Measurements from ENCODE around the gene CAMK1D. TPM values are rescaled to one million over a fixed set of nuclear protein-coding genes. Genes with fewer than 3 reads are reported as not detected.

CAMK1D gene
- total and polyA plus RNA-seq, 2 of the 4 experiments (the other 2 are of a cell fraction): 5.0 to 5.3 TPM

DNA sequence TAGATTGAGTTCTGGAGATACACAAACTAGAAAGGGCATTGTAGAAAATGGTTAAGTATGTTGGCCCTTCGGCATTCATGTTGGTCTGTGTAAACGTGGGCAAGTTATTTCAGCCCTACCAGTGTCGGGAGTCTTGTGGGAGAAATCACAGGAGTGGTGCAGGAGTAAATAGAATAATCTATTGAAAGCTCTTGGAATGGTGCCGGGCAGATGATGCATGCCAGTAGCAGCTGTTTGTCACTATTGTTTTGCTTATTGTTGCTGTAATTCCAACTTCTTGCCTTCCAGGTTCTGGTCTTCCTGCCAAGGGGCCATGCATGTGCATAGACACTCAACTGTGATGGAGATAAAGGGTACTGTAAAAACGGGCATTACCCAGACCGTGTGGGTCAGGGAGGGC, 259.4 kb downstream of the CAMK1D start:
- Histone ChIP-seq H3K56ac (ENCODE audit: extremely low read depth, insufficient read depth, low read length) (no peak overlapping the region), H3K27me3 (ENCODE audit: control insufficient read depth, insufficient read depth, low read length) (no peaks in the 10 kb centered on the region), H3K9me3 (ENCODE audit: control insufficient read depth, insufficient read depth, low read length) (no peaks in the 10 kb centered on the region), H3K9me1 (ENCODE audit: insufficient read depth, low read length) (no peaks in the 10 kb centered on the region), H2BK120ac (ENCODE audit: low read depth, low read length) (no peak overlapping the region), H3K79me1 (ENCODE audit: low read depth in 1 of 2, low read length in 2 of 2) (no peaks in the 10 kb centered on the region), H3K18ac (ENCODE audit: low read depth, low read length) (no peak overlapping the region), H3K36me3 (ENCODE audit: control insufficient read depth, insufficient read depth, low read length) (no peaks in the 10 kb centered on the region), H2BK5ac (ENCODE audit: low read depth, low read length, poor library complexity, severe bottlenecking) (no peak overlapping the region), H2BK15ac (ENCODE audit: low read depth, low read length) (no peak overlapping the region), H3K23ac (ENCODE audit: low read depth, low read length) (no peak overlapping the region), H3K4me3 (ENCODE audit: insufficient read depth, low read depth, low read length) (no peak overlapping the region), H4K8ac (ENCODE audit: low read depth in 2 of 2, low read length in 2 of 2) (no peak overlapping the region), H4K5ac (ENCODE audit: low read depth, low read length) (no peak overlapping the region), H3K27ac (ENCODE audit: insufficient read depth, low read length) (no peak overlapping the region), H2AK9ac (replicated peaks; ENCODE audit: low read depth, low read length, poor library complexity) (no peak overlapping the region), H3K9ac (ENCODE audit: low read depth, low read length) (no peak overlapping the region), H4K20me1 (ENCODE audit: insufficient read depth, low read length) (no peaks in the 10 kb centered on the region), H3K4me2 (ENCODE audit: low read depth, low read length) (no peak overlapping the region), H2BK20ac (ENCODE audit: low read depth, low read length) (no peak overlapping the region), H3K14ac (replicated peaks; ENCODE audit: low read depth, low read length) (no peak overlapping the region), H2AK5ac (ENCODE audit: low read depth, low read length) (no peak overlapping the region), H4K91ac (ENCODE audit: insufficient read depth, low read depth, low read length) (no peak overlapping the region), H3K4me1 (ENCODE audit: control insufficient read depth, insufficient read depth, low read length) (peaks cover 8% of the 10 kb centered on the region; the same call in 1 of the 2 replicates), H2AFZ (replicated peaks; ENCODE audit: low read length, poor library complexity) (no peak overlapping the region), H3K4ac (ENCODE audit: low read depth, low read length) (no peak overlapping the region)
- no peak for TF ChIP-seq RCOR1 (IDR thresholded peaks at IDR 0.05; ENCODE audit: insufficient replicate concordance, low read length)
- dilution Hi-C loops (cut with HindIII; ENCODE audit: low sequenced_read_pairs, unreplicated experiment) (no loop called here), intact Hi-C loops (cut with micrococcal nuclease) (no loop called here), in situ Hi-C loops (cut with MboI; ENCODE audit: low sequenced_read_pairs) (no loop called here)
- no TSS peak for BruUV-seq (replicated peaks)
- CTCF ChIA-PET: interaction anchor here (1.2 kb wide), 1 partner anchor 9 kb away, joined by 3 read pairs; no protein-coding TSS in a partner anchor
- 54% methylated on average over 3 of the region's 6 CpGs; no CpG with 5 or more reads in 1 of the 2 experiments for WGBS, 2 experiments (ENCODE audit: extremely low coverage in 2 of 2, insufficient read length in 1 of 2)
- POLR2A ChIA-PET (ENCODE audit: unreplicated experiment): no interaction called here
- DNase-seq (no peak), ATAC-seq (ENCODE audit: low read depth) (no peak)

Data from IMR-90 (cell line).